ENCODE measurements around the gene KCTD12. TPM values are rescaled to one million over a fixed set of nuclear protein-coding genes. Genes with fewer than 3 reads are reported as not detected.

The KCTD12 gene
- total RNA-seq, 2 donors from 2014 or later: 89.8 to 99.7 TPM

GRCh38 chr13:76894401-76895110, 8.4 kb upstream of the KCTD12 start:
- ATAC-seq (ENCODE audit: insufficient number of reproducible peaks, low FRiP score, low read depth): no peak
- TF ChIP-seq CTCF (IDR thresholded peaks at IDR 0.05): no peak
- H3K27me3 ChIP-seq (replicated peaks; ENCODE audit: insufficient read depth): no peaks in the 10 kb centered on the region
- H3K4me1 ChIP-seq (ENCODE audit: control insufficient read depth in 1 of 2, low read depth in 2 of 2): no peaks in the 10 kb centered on the region
- DNase-seq (ENCODE audit: low spot score): no peak
- peaks cover 3% of the 10 kb centered on the region for H3K9me3 ChIP-seq
- no peak overlapping the region for H3K4me3 ChIP-seq
- no peak overlapping the region for H3K27ac ChIP-seq
- H3K36me3 ChIP-seq: no peaks in the 10 kb centered on the region

- no peak overlapping the region for H3K27ac ChIP-seq
- no peak for DNase-seq (ENCODE audit: low spot score)
- peaks cover 1 to 9% of the 10 kb centered on the region in 2 donors for H3K4me1 ChIP-seq (ENCODE audit: control insufficient read depth in 1 of 2, low read depth in 2 of 2)
- no peaks in the 10 kb centered on the region for H3K36me3 ChIP-seq
- H3K4me3 ChIP-seq: no peak overlapping the region
- H3K27me3 ChIP-seq (replicated peaks; ENCODE audit: insufficient read depth): no peaks in the 10 kb centered on the region
- no peaks in the 10 kb centered on the region for H3K9me3 ChIP-seq
- no peak for TF ChIP-seq CTCF (IDR thresholded peaks at IDR 0.05)
- ATAC-seq (ENCODE audit: insufficient number of reproducible peaks, low FRiP score, low read depth): no peak
Observed at GRCh38 chr13:76892488-76892887, 6.3 kb upstream of the KCTD12 start.

GRCh38 chr13:76890021-76890420, 3.8 kb upstream of the KCTD12 start:
- H3K4me3 ChIP-seq: no peak overlapping the region
- H3K36me3 ChIP-seq: no peaks in the 10 kb centered on the region
- DNase-seq (ENCODE audit: low spot score) (no peak), ATAC-seq (ENCODE audit: insufficient number of reproducible peaks, low FRiP score, low read depth) (no peak)
- no peaks in the 10 kb centered on the region for H3K27me3 ChIP-seq (replicated peaks; ENCODE audit: insufficient read depth)
- no peak for TF ChIP-seq CTCF (IDR thresholded peaks at IDR 0.05)
- H3K4me1 ChIP-seq (ENCODE audit: control insufficient read depth in 1 of 2, low read depth in 2 of 2): peaks cover 5 to 12% of the 10 kb centered on the region in 2 donors
- H3K9me3 ChIP-seq: no peaks in the 10 kb centered on the region
- H3K27ac ChIP-seq: no peak overlapping the region

- no peak for TF ChIP-seq CTCF (IDR thresholded peaks at IDR 0.05)
- ATAC-seq (ENCODE audit: insufficient number of reproducible peaks, low FRiP score, low read depth) (no peak), DNase-seq (ENCODE audit: low spot score) (no peak)
- H3K9me3 ChIP-seq: no peaks in the 10 kb centered on the region
- no peak overlapping the region for H3K27ac ChIP-seq
- H3K27me3 ChIP-seq (replicated peaks; ENCODE audit: insufficient read depth): no peaks in the 10 kb centered on the region
- no peak overlapping the region for H3K4me3 ChIP-seq
- no peaks in the 10 kb centered on the region for H3K36me3 ChIP-seq
- peaks cover 5 to 12% of the 10 kb centered on the region in 2 donors for H3K4me1 ChIP-seq (ENCODE audit: control insufficient read depth in 1 of 2, low read depth in 2 of 2)
Observed at GRCh38 chr13:76889254-76889653, 3.0 kb upstream of the KCTD12 start.

GRCh38 chr13:76888421-76888820, 2.2 kb upstream of the KCTD12 start:
- DNase-seq (ENCODE audit: low spot score): no peak
- no peak for TF ChIP-seq CTCF (IDR thresholded peaks at IDR 0.05)
- no peak overlapping the region for H3K27ac ChIP-seq

More at GRCh38 chr13:76888421-76888820, 2.2 kb upstream of the KCTD12 start:
- Histone ChIP-seq H3K36me3 (no peaks in the 10 kb centered on the region), H3K9me3 (no peaks in the 10 kb centered on the region), H3K27me3 (replicated peaks; ENCODE audit: insufficient read depth) (no peaks in the 10 kb centered on the region), H3K4me3 (no peak overlapping the region), H3K4me1 (ENCODE audit: control insufficient read depth in 1 of 2, low read depth in 2 of 2) (peaks cover 5 to 16% of the 10 kb centered on the region in 2 donors)
- ATAC-seq (ENCODE audit: insufficient number of reproducible peaks, low FRiP score, low read depth): no peak
